OCI-LY1 (cell line): ENCODE results near the gene STK39.

Source experiments
- EZH2 ChIP-seq: fragments of 200-600 bp; sonication (generic), shearing (Covaris generic); IDR thresholded peaks from 2 replicates; pipeline ENCODE4 v1.8.0; 2017; ENCODE audit warnings: borderline replicate concordance, mixed run types, mild to moderate bottlenecking, antibody characterized with exemption, low read length, moderate library complexity, mixed read lengths
- TF ChIP-seq, protein P1 (sequence below): fragments of 200-600 bp; sonication (generic), shearing (Covaris generic); IDR thresholded peaks from 2 replicates; pipeline ENCODE4 v1.5.1; 2017; ENCODE audit warnings: mild to moderate bottlenecking, antibody characterized with exemption, low read length, moderate library complexity, mixed read lengths

DNA sequence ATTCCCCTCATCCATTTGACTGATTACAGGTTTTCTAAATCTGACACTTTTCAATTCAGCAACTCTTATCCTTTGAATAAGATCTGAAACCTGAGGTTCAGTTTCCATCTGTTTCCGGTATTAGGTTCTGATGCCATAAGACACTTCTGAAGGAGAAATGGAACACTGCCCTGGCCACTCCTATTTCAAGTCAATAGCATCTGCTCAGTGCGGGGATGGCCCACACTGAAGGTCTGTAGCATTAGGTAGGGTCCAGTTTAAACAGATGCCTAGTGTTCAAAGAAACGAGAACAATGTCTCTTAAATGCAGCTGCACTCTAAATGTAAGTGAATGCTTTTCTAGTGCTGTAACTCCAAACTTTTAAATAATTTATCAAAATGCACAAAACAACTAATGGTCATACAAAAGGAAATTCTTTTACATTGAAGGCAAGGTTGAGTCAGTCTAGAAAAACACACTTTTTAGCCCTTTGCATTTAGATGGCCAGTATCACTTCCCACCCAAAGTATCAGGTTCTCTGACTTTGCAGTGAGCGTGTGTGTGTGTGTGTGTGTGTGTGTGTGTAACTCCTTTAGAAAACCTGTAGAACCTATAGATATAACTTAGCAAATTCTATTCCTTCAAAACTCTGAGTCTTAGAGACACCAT is 78.2 kb downstream of the STK39 start:
- TF ChIP-seq, protein P1, sequence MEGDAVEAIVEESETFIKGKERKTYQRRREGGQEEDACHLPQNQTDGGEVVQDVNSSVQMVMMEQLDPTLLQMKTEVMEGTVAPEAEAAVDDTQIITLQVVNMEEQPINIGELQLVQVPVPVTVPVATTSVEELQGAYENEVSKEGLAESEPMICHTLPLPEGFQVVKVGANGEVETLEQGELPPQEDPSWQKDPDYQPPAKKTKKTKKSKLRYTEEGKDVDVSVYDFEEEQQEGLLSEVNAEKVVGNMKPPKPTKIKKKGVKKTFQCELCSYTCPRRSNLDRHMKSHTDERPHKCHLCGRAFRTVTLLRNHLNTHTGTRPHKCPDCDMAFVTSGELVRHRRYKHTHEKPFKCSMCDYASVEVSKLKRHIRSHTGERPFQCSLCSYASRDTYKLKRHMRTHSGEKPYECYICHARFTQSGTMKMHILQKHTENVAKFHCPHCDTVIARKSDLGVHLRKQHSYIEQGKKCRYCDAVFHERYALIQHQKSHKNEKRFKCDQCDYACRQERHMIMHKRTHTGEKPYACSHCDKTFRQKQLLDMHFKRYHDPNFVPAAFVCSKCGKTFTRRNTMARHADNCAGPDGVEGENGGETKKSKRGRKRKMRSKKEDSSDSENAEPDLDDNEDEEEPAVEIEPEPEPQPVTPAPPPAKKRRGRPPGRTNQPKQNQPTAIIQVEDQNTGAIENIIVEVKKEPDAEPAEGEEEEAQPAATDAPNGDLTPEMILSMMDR, result no peak
- no peak for TF ChIP-seq EZH2
